ENCODE results near the gene GOSR1. TPM values are rescaled to one million over a fixed set of nuclear protein-coding genes. Genes with fewer than 3 reads are reported as not detected.

The GOSR1 gene
- total and polyA plus RNA-seq, 12 donors = 7.9 to 43.9 (median 32.2) TPM

DNA sequence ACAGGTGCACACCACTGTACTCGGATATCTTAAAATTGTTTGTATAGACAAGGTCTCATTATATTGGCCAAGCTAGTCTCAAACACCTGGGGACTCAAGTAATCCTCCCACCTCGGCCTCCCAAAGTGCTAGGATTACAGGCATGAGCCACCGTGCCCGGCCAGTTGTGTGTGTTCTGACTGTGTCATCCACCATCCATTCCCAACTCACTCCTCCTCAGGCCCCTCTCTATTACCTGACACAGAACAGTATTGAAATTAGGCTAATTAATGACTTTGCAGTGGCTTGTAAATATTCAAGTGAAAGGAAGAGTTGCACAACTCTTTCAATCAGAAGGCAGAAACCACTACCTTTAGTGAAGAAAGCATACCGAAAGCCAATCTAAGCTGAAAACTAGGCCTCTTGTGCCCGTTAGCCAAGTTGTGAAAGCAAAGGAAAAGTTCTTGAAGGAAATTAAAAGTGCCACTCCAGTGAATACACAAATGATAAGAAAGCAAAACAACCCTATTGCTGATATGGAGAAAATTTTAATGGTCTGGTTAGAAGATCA lies 28.7 kb downstream of the GOSR1 start:
- TF ChIP-seq, protein P1, sequence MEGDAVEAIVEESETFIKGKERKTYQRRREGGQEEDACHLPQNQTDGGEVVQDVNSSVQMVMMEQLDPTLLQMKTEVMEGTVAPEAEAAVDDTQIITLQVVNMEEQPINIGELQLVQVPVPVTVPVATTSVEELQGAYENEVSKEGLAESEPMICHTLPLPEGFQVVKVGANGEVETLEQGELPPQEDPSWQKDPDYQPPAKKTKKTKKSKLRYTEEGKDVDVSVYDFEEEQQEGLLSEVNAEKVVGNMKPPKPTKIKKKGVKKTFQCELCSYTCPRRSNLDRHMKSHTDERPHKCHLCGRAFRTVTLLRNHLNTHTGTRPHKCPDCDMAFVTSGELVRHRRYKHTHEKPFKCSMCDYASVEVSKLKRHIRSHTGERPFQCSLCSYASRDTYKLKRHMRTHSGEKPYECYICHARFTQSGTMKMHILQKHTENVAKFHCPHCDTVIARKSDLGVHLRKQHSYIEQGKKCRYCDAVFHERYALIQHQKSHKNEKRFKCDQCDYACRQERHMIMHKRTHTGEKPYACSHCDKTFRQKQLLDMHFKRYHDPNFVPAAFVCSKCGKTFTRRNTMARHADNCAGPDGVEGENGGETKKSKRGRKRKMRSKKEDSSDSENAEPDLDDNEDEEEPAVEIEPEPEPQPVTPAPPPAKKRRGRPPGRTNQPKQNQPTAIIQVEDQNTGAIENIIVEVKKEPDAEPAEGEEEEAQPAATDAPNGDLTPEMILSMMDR (IDR thresholded peaks at IDR 0.05) = no peak
- Histone ChIP-seq H3K4me3 (no peak overlapping the region), H3K9me3 (no peaks in the 10 kb centered on the region), H3K27ac (no peak overlapping the region), H3K4me1 (no peaks in the 10 kb centered on the region), H3K27me3 (no peaks in the 10 kb centered on the region), H3K36me3 (peaks cover 0 to 93% (median 24%) of the 10 kb centered on the region in 9 donors)
- no peak for DNase-seq
- ATAC-seq = no peak
- intact Hi-C loops (cut with DNase I) = no loop called here
- WGBS, 2 donors = 96 to 98% methylated on average over 6 of the region's 6 CpGs

DNA sequence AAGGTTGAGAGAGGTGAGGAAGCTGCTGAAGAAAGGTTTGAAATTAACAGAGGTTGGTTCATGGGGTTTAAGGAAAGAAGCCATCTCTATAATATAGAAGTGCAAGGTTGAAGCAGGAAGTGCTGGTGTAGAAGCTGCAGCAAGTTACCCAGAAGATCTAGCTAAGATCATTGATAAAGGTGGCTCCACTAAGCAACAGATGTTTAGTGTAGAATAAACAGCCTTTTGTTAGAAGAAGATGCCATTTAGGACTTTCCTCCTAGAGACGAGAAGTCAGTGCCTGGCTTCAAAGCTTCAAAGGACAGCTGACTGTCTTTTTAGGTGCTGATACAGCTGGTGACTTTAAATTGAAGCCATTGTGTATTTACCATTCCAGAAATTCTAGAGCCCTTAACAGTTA lies 29.3 kb downstream of the GOSR1 start:
- TF ChIP-seq, protein P1 (IDR thresholded peaks at IDR 0.05) = no peak
- Histone ChIP-seq H3K27ac (no peak overlapping the region), H3K9me3 (no peaks in the 10 kb centered on the region), H3K4me3 (no peak overlapping the region), H3K36me3 (peaks cover 0 to 93% (median 19%) of the 10 kb centered on the region in 9 donors), H3K4me1 (no peaks in the 10 kb centered on the region), H3K27me3 (no peaks in the 10 kb centered on the region)
- DNase-seq (no peak), ATAC-seq (no peak)
- 92 to 94% methylated on average over 1 of the region's 1 CpG for WGBS, 2 donors
- intact Hi-C loops (cut with DNase I) = no loop called here

DNA sequence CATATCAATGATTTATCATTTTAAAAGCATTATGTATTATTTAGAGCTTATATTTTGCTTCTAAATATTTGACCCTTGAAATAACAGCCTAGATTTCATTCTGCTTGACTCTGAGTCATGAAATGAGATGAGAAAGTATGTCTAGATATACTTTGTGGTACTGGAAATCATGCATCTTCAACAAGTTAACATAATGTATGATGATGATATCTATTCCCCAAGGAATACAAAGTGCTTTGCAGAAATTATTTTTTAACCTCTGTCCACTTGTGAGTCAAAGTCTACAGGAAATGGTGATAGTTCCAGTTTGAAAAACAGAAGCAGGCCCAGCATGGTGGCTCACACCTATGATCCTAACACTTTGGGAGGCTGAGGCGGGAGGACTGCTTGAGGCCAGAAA lies 36.1 kb downstream of the GOSR1 start:
- TF ChIP-seq, protein P1 (IDR thresholded peaks at IDR 0.05) = no peak
- H3K36me3 ChIP-seq = peaks cover 0 to 94% (median 21%) of the 10 kb centered on the region in 9 donors
- intact Hi-C loops (cut with DNase I) = no loop called here
- 96 to 100% methylated on average over 1 of the region's 1 CpG for WGBS, 2 donors
- H3K27ac ChIP-seq = no peak overlapping the region
- no peaks in the 10 kb centered on the region for H3K27me3 ChIP-seq
- peaks cover 0 to 8% (median 5%) of the 10 kb centered on the region in 9 donors for H3K4me1 ChIP-seq
- H3K9me3 ChIP-seq = no peaks in the 10 kb centered on the region
- H3K4me3 ChIP-seq = no peak overlapping the region
- ATAC-seq (no peak), DNase-seq (no peak)

DNA sequence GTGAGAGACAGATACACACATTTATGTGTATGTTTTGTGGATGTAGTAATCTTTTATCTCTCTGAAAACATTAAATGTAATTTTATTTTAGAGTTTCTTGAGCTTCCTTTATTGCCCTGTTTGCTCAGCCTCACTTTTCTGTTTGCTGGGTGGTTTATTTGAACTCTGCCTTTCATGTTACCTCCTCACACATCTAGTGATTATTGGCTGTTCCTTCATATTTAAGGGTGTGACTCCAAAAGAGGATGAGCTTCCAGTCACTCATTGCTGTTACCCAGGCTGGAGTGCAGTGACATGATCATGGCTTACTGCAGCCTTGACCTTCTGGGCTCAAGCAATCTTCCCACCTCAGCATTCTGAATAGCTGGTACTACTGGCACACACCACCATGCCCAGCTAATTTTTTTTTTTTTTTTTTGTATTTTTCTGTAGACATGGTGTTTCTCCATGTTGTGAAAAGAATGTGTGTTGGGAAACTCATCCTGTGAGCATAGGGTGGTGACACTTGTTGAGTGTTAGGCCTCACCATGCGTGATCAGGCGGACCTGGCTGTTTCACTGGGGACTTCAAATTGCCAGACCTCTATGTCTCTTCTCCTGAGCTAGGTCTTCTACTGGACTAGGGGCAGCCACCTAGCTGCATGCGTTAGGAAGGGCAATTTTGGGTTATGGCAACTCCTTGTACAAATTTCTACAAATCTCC lies 37.8 kb downstream of the GOSR1 start:
- Histone ChIP-seq H3K4me1 (peaks cover 0 to 23% (median 7%) of the 10 kb centered on the region in 9 donors), H3K9me3 (no peaks in the 10 kb centered on the region), H3K27me3 (no peaks in the 10 kb centered on the region), H3K36me3 (peaks cover 0 to 100% (median 21%) of the 10 kb centered on the region in 9 donors), H3K4me3 (no peak overlapping the region), H3K27ac (no peak overlapping the region)
- WGBS, 2 donors = 96% methylated on average over 3 of the region's 3 CpGs
- TF ChIP-seq, protein P1 (IDR thresholded peaks at IDR 0.05) = no peak
- intact Hi-C loops (cut with DNase I) = no loop called here
- ATAC-seq = no peak
- no peak for DNase-seq
